Measurements from ENCODE around the gene NMRK2. TPM values are rescaled to one million over a fixed set of nuclear protein-coding genes. Genes with fewer than 3 reads are reported as not detected.

The NMRK2 gene
- total RNA-seq, 2 experiments from 2014 or later = not detected

- Mint-ChIP-seq H3K9me3 (no peaks in the 10 kb centered on the region), H3K36me3 (peaks cover 78% of the 10 kb centered on the region)
Measured at GRCh38 chr19:3980353-3981251, 47.7 kb downstream of the NMRK2 start.

GRCh38 chr19:3981373-3981735 lies 48.5 kb downstream of the NMRK2 start:
- DNase-seq = no peak
- peaks cover 12% of the 10 kb centered on the region for H3K27me3 Mint-ChIP-seq
- H3K4me3 Mint-ChIP-seq = peak overlapping the region; percentile 51
- peak overlapping the region; percentile 77 for H3K27ac Mint-ChIP-seq
- no peaks in the 10 kb centered on the region for H3K9me3 Mint-ChIP-seq
- H3K4me1 Mint-ChIP-seq = peaks cover 41% of the 10 kb centered on the region
- peaks cover 71% of the 10 kb centered on the region for H3K36me3 Mint-ChIP-seq

More at GRCh38 chr19:3980353-3981251, 47.7 kb downstream of the NMRK2 start:
- no peak overlapping the region for H3K4me3 Mint-ChIP-seq
- H3K4me1 Mint-ChIP-seq = peaks cover 42% of the 10 kb centered on the region
- H3K27me3 Mint-ChIP-seq = peaks cover 12% of the 10 kb centered on the region
- DNase-seq = no peak
- H3K27ac Mint-ChIP-seq = peak overlapping the region; percentile 77

- peak overlapping the region; percentile 98 for H3K4me3 Mint-ChIP-seq
- H3K9me3 Mint-ChIP-seq = no peaks in the 10 kb centered on the region
- no peak for DNase-seq
- H3K4me1 Mint-ChIP-seq = peaks cover 46% of the 10 kb centered on the region
- H3K27ac Mint-ChIP-seq = peak overlapping the region; percentile 98
- peaks cover 12% of the 10 kb centered on the region for H3K27me3 Mint-ChIP-seq
- peaks cover 66% of the 10 kb centered on the region for H3K36me3 Mint-ChIP-seq
Measured at GRCh38 chr19:3981736-3982681, 49.1 kb downstream of the NMRK2 start.

- no peak for DNase-seq
- peaks cover 12% of the 10 kb centered on the region for H3K27me3 Mint-ChIP-seq
Measured at GRCh38 chr19:3982701-3983541, 50.1 kb downstream of the NMRK2 start.

GRCh38 chr19:3983542-3983914 lies 50.7 kb downstream of the NMRK2 start:
- peak overlapping the region; percentile 98 for H3K27ac Mint-ChIP-seq
- DNase-seq = no peak
- H3K36me3 Mint-ChIP-seq = peaks cover 54% of the 10 kb centered on the region
- H3K4me1 Mint-ChIP-seq = peaks cover 47% of the 10 kb centered on the region
- no peaks in the 10 kb centered on the region for H3K9me3 Mint-ChIP-seq
- H3K4me3 Mint-ChIP-seq = peak overlapping the region; percentile 98
- H3K27me3 Mint-ChIP-seq = peaks cover 12% of the 10 kb centered on the region

More at GRCh38 chr19:3982701-3983541, 50.1 kb downstream of the NMRK2 start:
- Mint-ChIP-seq H3K27ac (peak overlapping the region; percentile 98), H3K4me1 (peaks cover 49% of the 10 kb centered on the region), H3K9me3 (no peaks in the 10 kb centered on the region), H3K36me3 (peaks cover 58% of the 10 kb centered on the region), H3K4me3 (peak overlapping the region; percentile 98)

- peak overlapping the region; percentile 98 for H3K27ac Mint-ChIP-seq
- H3K4me3 Mint-ChIP-seq = peak overlapping the region; percentile 98
- H3K4me1 Mint-ChIP-seq = peaks cover 44% of the 10 kb centered on the region
- H3K27me3 Mint-ChIP-seq = peaks cover 12% of the 10 kb centered on the region
- no peak for DNase-seq
- peaks cover 51% of the 10 kb centered on the region for H3K36me3 Mint-ChIP-seq
- no peaks in the 10 kb centered on the region for H3K9me3 Mint-ChIP-seq
Measured at GRCh38 chr19:3983936-3984583, 51.2 kb downstream of the NMRK2 start.

- H3K4me3 Mint-ChIP-seq = peak overlapping the region; percentile 98
- peak overlapping the region; percentile 98 for H3K27ac Mint-ChIP-seq
- DNase-seq = no peak
- no peaks in the 10 kb centered on the region for H3K9me3 Mint-ChIP-seq
- H3K4me1 Mint-ChIP-seq = peaks cover 45% of the 10 kb centered on the region
- H3K27me3 Mint-ChIP-seq = peaks cover 12% of the 10 kb centered on the region
- peaks cover 47% of the 10 kb centered on the region for H3K36me3 Mint-ChIP-seq
Measured at GRCh38 chr19:3984584-3984907, 51.7 kb downstream of the NMRK2 start.

GRCh38 chr19:3984908-3985642 lies 52.2 kb downstream of the NMRK2 start, which contains the start of gene EEF2:
Gene EEF2, minus strand, starts transcription at chr19:3985463. Its CDS starts 83 bp downstream, at chr19:3985380.
- Mint-ChIP-seq H3K9me3 (no peaks in the 10 kb centered on the region), H3K4me1 (peaks cover 45% of the 10 kb centered on the region), H3K4me3 (peak within 1 kb of the TSS; percentile 98), H3K27ac (peak within 1 kb of the TSS; percentile 98), H3K27me3 (peaks cover 12% of the 10 kb centered on the region), H3K36me3 (peaks cover 42% of the 10 kb centered on the region)
- peak; percentile 88 for DNase-seq

GRCh38 chr19:3985643-3986259 lies 52.9 kb downstream of the NMRK2 start:
- Mint-ChIP-seq H3K36me3 (peaks cover 42% of the 10 kb centered on the region), H3K4me3 (peak overlapping the region; percentile 98), H3K27ac (peak overlapping the region; percentile 98), H3K9me3 (peaks cover 1% of the 10 kb centered on the region), H3K27me3 (peaks cover 12% of the 10 kb centered on the region), H3K4me1 (peaks cover 45% of the 10 kb centered on the region)
- DNase-seq = no peak

GRCh38 chr19:3986260-3987041 lies 53.6 kb downstream of the NMRK2 start:
- peak; percentile 63 for DNase-seq
- peaks cover 3% of the 10 kb centered on the region for H3K9me3 Mint-ChIP-seq
- peak overlapping the region; percentile 98 for H3K4me3 Mint-ChIP-seq
- H3K27ac Mint-ChIP-seq = peak overlapping the region; percentile 98
- peaks cover 12% of the 10 kb centered on the region for H3K27me3 Mint-ChIP-seq
- peaks cover 41% of the 10 kb centered on the region for H3K4me1 Mint-ChIP-seq
- peaks cover 39% of the 10 kb centered on the region for H3K36me3 Mint-ChIP-seq

GRCh38 chr19:3987619-3988371 lies 54.9 kb downstream of the NMRK2 start:
- Mint-ChIP-seq H3K27ac (peak overlapping the region; percentile 86), H3K27me3 (peaks cover 11% of the 10 kb centered on the region), H3K9me3 (peaks cover 3% of the 10 kb centered on the region), H3K4me3 (peak overlapping the region; percentile 77), H3K4me1 (peaks cover 32% of the 10 kb centered on the region), H3K36me3 (peaks cover 26% of the 10 kb centered on the region)
- DNase-seq = peak; percentile 89

GRCh38 chr19:3990815-3991117 lies 57.9 kb downstream of the NMRK2 start:
- Mint-ChIP-seq H3K4me3 (peak overlapping the region; percentile 9), H3K36me3 (no peaks in the 10 kb centered on the region)
- no peak for DNase-seq

More at GRCh38 chr19:3990815-3991117, 57.9 kb downstream of the NMRK2 start:
- H3K27ac Mint-ChIP-seq = no peak overlapping the region
- H3K27me3 Mint-ChIP-seq = no peaks in the 10 kb centered on the region
- peaks cover 3% of the 10 kb centered on the region for H3K9me3 Mint-ChIP-seq
- H3K4me1 Mint-ChIP-seq = peaks cover 19% of the 10 kb centered on the region

Data from activated naive CD8-positive, alpha-beta T cell treated with anti-CD3 and anti-CD28 coated beads for 36 hours (primary cell).